ENCODE data around the gene HLTF.

DNA sequence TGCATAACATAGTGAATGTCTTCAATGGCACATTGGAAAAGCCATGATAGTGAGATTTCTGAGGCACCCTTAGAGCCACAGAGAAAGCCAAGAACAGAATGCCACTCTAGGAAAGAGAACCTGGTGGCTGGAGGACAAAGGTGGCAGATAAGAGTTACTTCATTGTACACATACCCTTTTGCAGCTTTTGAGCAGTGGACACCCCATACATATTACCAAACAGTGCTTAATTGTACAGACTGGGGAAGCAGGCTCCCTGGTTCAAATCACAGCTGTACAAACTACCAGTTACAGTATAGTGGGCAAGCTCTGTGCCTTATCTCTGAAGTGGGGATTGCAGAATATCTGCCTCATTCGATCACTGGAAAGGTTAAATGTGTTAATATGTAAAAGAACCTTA lies 105.1 kb downstream of the HLTF start:
- TF ChIP-seq EP300 (IDR thresholded peaks at IDR 0.05) (no peak), POLR2A (IDR thresholded peaks at IDR 0.05) (no peak), POLR2AphosphoS5 (IDR thresholded peaks at IDR 0.05) (no peak)
